ENCODE results near the gene SCLY. TPM values are rescaled to one million over a fixed set of nuclear protein-coding genes. Genes with fewer than 3 reads are reported as not detected.

The SCLY gene
- total RNA-seq, 1 donor from 2014 or later = 109 TPM

- H3K4me3 Mint-ChIP-seq = no peak overlapping the region
- peaks cover 46% of the 10 kb centered on the region for H3K36me3 Mint-ChIP-seq (ENCODE audit: low read depth)
- DNase-seq = no peak
- no peak overlapping the region for H3K27ac Mint-ChIP-seq
- intact Hi-C loops (cut with micrococcal nuclease) = no loop called here
- no peaks in the 10 kb centered on the region for H3K27me3 Mint-ChIP-seq
- H3K4me1 Mint-ChIP-seq = peaks cover 7% of the 10 kb centered on the region
- no peaks in the 10 kb centered on the region for H3K9me3 Mint-ChIP-seq
Observed at GRCh38 chr2:238091436-238092060, 30.7 kb downstream of the SCLY start.

GRCh38 chr2:238092486-238093035 lies 31.8 kb downstream of the SCLY start:
- no peak for DNase-seq
- intact Hi-C loops (cut with micrococcal nuclease) = no loop called here
- H3K4me1 Mint-ChIP-seq = peaks cover 2% of the 10 kb centered on the region
- peaks cover 40% of the 10 kb centered on the region for H3K36me3 Mint-ChIP-seq (ENCODE audit: low read depth)
- H3K9me3 Mint-ChIP-seq = no peaks in the 10 kb centered on the region
- no peak overlapping the region for H3K4me3 Mint-ChIP-seq
- no peaks in the 10 kb centered on the region for H3K27me3 Mint-ChIP-seq
- no peak overlapping the region for H3K27ac Mint-ChIP-seq

- Mint-ChIP-seq H3K27me3 (no peaks in the 10 kb centered on the region), H3K27ac (no peak overlapping the region), H3K4me3 (no peak overlapping the region)
Observed at GRCh38 chr2:238093181-238094140, 32.7 kb downstream of the SCLY start.

GRCh38 chr2:238094438-238095022 lies 33.7 kb downstream of the SCLY start:
- Mint-ChIP-seq H3K27ac (no peak overlapping the region), H3K9me3 (no peaks in the 10 kb centered on the region), H3K27me3 (no peaks in the 10 kb centered on the region), H3K4me3 (no peak overlapping the region), H3K4me1 (peaks cover 11% of the 10 kb centered on the region), H3K36me3 (ENCODE audit: low read depth) (peaks cover 39% of the 10 kb centered on the region)
- no peak for DNase-seq
- intact Hi-C loops (cut with micrococcal nuclease) = no loop called here

More at GRCh38 chr2:238093181-238094140, 32.7 kb downstream of the SCLY start:
- intact Hi-C loops (cut with micrococcal nuclease) = no loop called here
- Mint-ChIP-seq H3K36me3 (ENCODE audit: low read depth) (peaks cover 37% of the 10 kb centered on the region), H3K9me3 (no peaks in the 10 kb centered on the region), H3K4me1 (peaks cover 5% of the 10 kb centered on the region)
- DNase-seq = no peak

GRCh38 chr2:238095143-238095542 lies 34.3 kb downstream of the SCLY start:
- intact Hi-C loops (cut with micrococcal nuclease) = no loop called here
- DNase-seq = no peak
- Mint-ChIP-seq H3K4me3 (no peak overlapping the region), H3K36me3 (ENCODE audit: low read depth) (peaks cover 39% of the 10 kb centered on the region), H3K27me3 (no peaks in the 10 kb centered on the region), H3K9me3 (no peaks in the 10 kb centered on the region), H3K4me1 (peaks cover 11% of the 10 kb centered on the region), H3K27ac (no peak overlapping the region)

- no peaks in the 10 kb centered on the region for H3K27me3 Mint-ChIP-seq
- intact Hi-C loops (cut with micrococcal nuclease) = no loop called here
- no peak for DNase-seq
- H3K4me3 Mint-ChIP-seq = no peak overlapping the region
- H3K9me3 Mint-ChIP-seq = no peaks in the 10 kb centered on the region
- H3K4me1 Mint-ChIP-seq = peaks cover 11% of the 10 kb centered on the region
- peaks cover 31% of the 10 kb centered on the region for H3K36me3 Mint-ChIP-seq (ENCODE audit: low read depth)
- H3K27ac Mint-ChIP-seq = no peak overlapping the region
Observed at GRCh38 chr2:238096311-238097011, 35.7 kb downstream of the SCLY start.

- DNase-seq = no peak
- H3K36me3 Mint-ChIP-seq (ENCODE audit: low read depth) = peaks cover 30% of the 10 kb centered on the region
- H3K27ac Mint-ChIP-seq = peak overlapping the region; percentile 75
Observed at GRCh38 chr2:238097201-238097987, 36.6 kb downstream of the SCLY start.

GRCh38 chr2:238097988-238098871 lies 37.4 kb downstream of the SCLY start:
- peaks cover 11% of the 10 kb centered on the region for H3K4me1 Mint-ChIP-seq
- H3K27me3 Mint-ChIP-seq = no peaks in the 10 kb centered on the region
- intact Hi-C loops (cut with micrococcal nuclease) = no loop called here
- H3K27ac Mint-ChIP-seq = peak overlapping the region; percentile 85
- DNase-seq = peak; percentile 71
- H3K36me3 Mint-ChIP-seq (ENCODE audit: low read depth) = peaks cover 24% of the 10 kb centered on the region
- no peaks in the 10 kb centered on the region for H3K9me3 Mint-ChIP-seq
- no peak overlapping the region for H3K4me3 Mint-ChIP-seq

More at GRCh38 chr2:238097201-238097987, 36.6 kb downstream of the SCLY start:
- intact Hi-C loops (cut with micrococcal nuclease) = no loop called here
- H3K27me3 Mint-ChIP-seq = no peaks in the 10 kb centered on the region
- no peak overlapping the region for H3K4me3 Mint-ChIP-seq
- no peaks in the 10 kb centered on the region for H3K9me3 Mint-ChIP-seq
- H3K4me1 Mint-ChIP-seq = peaks cover 11% of the 10 kb centered on the region

GRCh38 chr2:238098901-238099713 lies 38.3 kb downstream of the SCLY start:
- Mint-ChIP-seq H3K27ac (peak overlapping the region; percentile 85), H3K9me3 (no peaks in the 10 kb centered on the region), H3K36me3 (ENCODE audit: low read depth) (peaks cover 22% of the 10 kb centered on the region), H3K4me1 (peaks cover 11% of the 10 kb centered on the region), H3K27me3 (no peaks in the 10 kb centered on the region), H3K4me3 (no peak overlapping the region)
- no peak for DNase-seq
- intact Hi-C loops (cut with micrococcal nuclease) = no loop called here

- H3K27ac Mint-ChIP-seq = no peak overlapping the region
- H3K36me3 Mint-ChIP-seq (ENCODE audit: low read depth) = peaks cover 19% of the 10 kb centered on the region
- no peaks in the 10 kb centered on the region for H3K9me3 Mint-ChIP-seq
- DNase-seq = no peak
- intact Hi-C loops (cut with micrococcal nuclease) = no loop called here
- H3K4me1 Mint-ChIP-seq = peaks cover 11% of the 10 kb centered on the region
- H3K27me3 Mint-ChIP-seq = no peaks in the 10 kb centered on the region
- no peak overlapping the region for H3K4me3 Mint-ChIP-seq
Observed at GRCh38 chr2:238099714-238100048, 38.9 kb downstream of the SCLY start.

- DNase-seq = no peak
- H3K36me3 Mint-ChIP-seq (ENCODE audit: low read depth) = peaks cover 16% of the 10 kb centered on the region
- H3K27ac Mint-ChIP-seq = peak within 1 kb of the TSS; percentile 85
- no peak within 1 kb of the TSS for H3K4me3 Mint-ChIP-seq
- no peaks in the 10 kb centered on the region for H3K9me3 Mint-ChIP-seq
- no peaks in the 10 kb centered on the region for H3K27me3 Mint-ChIP-seq
- H3K4me1 Mint-ChIP-seq = peaks cover 11% of the 10 kb centered on the region
- intact Hi-C loops (cut with micrococcal nuclease) = no loop called here
Observed at GRCh38 chr2:238100049-238100820, 39.4 kb downstream of the SCLY start, which contains the start of gene ESPNL. Gene ESPNL, plus strand, starts transcription at chr2:238100340. Its CDS starts 80 bp downstream, at chr2:238100420.

Measured in activated CD4-positive, alpha-beta T cell treated with anti-CD3 and anti-CD28 coated beads, Interleukin-2, amount 10 ng/mL, durations not matched to agents 24 days and 14 days (primary cell).